A204.1 (cell line): ENCODE measurements around the gene ANG.

Experiments used
- FAIRE-seq: peaks from 2 replicates; lab custom pipeline; 2012; peaks lifted over from hg19 to GRCh38; lab: Jason Lieb, UNC

ANG gene

DNA sequence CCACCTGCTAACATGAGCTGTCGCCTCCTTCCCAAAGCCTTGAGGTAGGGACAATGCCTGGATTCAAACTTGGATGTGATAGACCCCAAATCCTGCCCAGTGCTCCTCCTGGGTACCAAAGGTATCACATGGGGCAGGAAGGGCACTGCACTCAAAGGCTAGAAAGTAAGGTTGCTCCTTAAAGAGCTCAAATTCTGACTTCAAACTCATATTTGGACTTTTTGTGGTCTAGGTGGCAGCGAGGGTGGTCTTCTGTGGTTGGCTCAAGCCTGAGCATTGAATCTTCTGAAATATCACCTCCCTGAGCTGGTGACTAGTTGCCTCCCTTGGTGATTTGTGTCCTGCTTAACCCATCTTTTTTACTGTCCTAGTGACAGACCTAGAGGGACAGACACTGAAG lies 12.5 kb upstream of the ANG start:
- FAIRE-seq = no peak

GRCh38 chr14:20679907-20680306 lies 8.7 kb upstream of the ANG start:
- FAIRE-seq = no peak

- no peak for FAIRE-seq
Measured at GRCh38 chr14:20680363-20680762, 8.2 kb upstream of the ANG start.

- no peak for FAIRE-seq
Measured at GRCh38 chr14:20680843-20681347, 7.7 kb upstream of the ANG start.

- no peak for FAIRE-seq
Measured at GRCh38 chr14:20681348-20682126, 7.0 kb upstream of the ANG start.

- no peak for FAIRE-seq
Measured at GRCh38 chr14:20682127-20682434, 6.5 kb upstream of the ANG start.

DNA sequence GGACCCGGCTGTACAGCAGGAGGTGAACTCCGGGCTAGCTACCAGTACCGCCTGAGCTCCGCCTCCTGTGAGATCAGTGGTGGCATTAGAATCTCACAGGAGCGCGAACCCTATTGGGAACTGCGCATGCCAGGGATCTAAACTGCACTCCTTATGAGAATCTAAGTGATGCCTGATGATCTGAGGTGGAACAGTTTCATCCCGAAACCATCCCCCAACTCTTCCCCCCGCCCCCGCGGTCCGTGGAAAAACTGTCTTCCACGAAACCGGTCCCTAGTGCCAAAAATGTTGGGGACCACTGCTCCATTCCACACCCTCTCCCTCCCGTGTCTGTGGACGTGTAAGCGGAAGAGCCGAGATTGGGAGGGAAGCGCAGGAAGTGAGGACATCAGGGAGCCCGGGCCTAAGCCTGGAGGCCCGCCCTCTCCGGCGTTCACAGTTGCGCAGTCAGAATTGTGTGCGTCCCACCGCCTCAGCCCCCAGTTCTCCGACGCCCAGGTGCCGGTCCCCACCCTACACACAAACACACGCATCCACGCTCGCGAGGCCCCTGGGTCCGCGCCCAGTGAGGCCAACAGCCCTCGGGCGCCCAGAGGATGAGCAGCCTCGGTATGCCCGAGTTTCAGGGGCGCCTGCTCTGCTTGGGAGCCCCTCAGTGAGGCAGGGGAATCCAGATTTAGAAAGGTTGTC lies 6.0 kb upstream of the ANG start:
- FAIRE-seq = no peak

DNA sequence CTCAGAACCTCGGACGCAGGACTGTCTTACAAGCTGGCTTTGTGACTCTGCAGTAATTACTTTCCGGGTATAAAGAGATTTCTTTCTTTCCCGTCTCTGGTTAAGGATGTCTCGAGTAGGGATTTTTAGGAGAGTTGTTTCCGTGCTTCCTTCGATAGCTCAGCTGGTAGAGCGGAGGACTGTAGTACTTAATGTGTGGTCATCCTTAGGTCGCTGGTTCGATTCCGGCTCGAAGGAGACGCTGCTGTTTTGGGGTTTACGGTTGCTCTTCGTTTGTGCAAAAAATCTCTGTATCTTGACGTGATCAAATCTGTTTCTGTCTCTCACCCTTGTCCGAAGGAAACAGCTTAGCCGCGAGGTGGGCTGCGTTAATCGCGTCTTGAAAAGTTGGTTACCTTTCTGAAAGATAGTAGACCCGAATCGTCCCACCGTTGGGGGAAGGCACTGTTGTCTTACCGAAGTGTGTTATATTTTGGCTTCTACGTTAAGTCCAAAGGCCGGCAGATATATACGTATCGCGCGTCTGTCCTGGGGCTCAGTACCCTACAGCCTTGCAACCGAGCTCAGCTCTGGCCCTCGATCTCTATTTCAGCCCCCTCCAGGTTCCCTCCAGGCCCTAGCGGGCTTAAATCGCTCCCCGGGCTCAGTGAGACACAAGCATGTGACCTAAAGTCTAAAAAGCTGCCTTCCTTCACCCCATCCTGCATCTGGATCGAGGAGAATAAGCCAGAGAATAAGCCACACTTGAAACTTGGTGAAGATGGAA lies 5.3 kb upstream of the ANG start:
- FAIRE-seq = no peak

GRCh38 chr14:20683891-20684661 lies 4.5 kb upstream of the ANG start, which contains the start of gene RNASE4:
Gene RNASE4, plus strand, starts transcription at chr14:20684560. Its CDS starts 14,812 bp downstream, at chr14:20699372.
- FAIRE-seq = no peak

DNA sequence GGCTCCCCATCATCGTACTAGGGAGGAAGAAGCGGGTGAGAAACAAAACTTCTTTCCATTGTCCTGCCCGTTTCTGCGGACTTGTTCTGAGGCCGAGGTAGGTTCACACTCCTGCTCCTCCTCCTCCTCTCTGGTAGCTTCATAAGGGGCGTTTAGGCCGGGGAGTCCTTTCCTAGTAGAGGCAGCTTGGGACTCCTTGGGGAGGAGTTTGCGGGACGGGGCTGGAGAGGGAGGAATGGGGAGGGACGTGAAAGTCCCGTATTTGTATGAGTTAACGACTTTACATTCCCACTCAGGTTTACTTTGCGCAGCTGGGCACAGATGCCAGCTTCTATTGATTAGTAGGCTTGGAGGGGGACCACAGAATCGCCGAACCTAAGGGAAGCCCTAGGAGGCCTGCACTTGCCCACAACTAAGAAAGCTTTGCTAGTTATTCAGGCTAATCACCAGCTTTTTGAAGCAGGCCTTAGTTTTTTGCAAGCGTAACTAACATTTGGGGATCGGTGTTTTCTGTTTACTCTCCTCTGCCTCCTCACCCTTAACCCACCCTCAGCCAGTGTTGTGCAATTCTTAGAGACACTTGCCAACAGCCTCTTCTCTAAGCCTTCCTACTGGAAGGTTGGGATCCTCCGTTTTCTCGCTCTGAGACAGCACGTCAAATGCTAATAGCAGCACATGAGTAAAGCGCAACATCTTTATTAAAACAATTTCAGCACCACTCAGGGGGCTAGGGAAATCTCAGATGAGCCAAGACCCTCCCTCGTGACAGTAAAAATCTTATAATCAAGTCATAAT lies 3.7 kb upstream of the ANG start:
- no peak for FAIRE-seq

DNA sequence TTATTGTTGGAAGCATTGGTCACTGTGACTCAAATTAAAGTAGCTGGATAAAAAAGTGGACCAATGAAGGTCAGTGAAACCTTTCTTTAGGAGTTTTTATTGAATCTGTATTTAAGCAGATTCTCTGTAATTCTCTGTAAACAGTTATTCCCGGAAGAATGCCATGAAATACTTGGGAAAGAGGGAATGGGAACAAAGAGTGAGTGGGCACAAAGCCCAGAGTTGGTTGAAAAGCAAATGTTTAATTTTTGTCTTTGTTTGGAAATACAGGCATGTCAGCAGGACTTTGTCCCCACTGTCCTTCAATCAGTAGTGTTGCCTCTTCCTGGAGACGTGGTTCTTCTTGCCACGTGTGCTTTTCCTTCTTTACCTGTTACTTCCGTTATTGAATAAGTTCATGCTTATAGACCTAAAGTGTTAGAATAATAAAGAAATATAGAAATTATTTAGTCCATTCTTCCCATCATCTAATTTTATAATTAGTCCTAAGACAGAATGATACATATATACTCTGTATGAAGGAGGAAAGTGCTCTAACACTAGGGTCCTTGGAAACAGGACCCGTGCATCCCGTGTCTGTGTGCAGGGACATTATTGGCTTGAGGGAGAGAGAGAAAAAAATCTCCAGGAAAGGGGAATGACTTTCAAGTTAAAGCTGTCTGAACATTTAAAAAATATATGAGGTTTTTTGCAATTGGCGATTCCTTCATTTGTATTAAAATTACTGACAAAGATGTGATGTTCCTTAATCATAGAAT lies 2.0 kb upstream of the ANG start:
- no peak for FAIRE-seq

DNA sequence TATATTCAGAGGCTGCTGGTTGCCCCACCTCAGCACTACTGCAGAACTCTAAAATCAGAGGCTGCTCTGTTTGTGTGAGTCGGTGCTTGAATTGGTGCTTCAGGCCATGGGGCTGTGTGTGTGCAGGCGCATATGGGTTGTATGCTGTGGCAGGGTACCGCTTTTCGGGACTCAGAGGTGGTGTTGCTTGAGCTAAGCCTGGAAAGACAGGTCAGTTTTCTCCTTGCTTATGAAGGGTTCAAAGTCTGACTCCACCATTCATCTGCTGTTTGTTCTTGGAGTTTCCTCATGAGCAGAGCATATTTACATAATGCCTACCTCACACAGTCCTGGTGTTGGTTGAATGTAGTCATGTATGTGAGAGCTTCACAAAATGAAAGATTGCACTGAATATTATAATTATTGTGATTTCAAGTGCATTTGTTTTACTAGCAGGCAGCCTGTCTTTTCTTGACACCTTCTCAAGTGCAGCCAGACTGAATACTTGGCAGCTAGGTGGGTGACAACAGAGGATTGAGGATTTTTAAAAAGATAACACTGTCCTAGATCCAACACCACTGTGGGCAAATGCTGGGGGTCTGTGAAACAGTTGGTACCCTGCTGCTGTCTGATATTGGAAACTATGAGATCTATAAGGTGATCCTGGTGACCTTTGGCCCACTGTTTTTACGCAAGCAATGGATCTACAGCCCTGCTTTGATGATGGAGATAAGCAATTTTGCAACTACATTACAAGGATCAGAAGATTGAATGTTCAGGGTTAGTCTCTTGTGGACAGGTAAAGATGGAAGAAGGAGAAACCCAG lies 1.0 kb upstream of the ANG start:
- no peak for FAIRE-seq

- FAIRE-seq = peak; percentile 95
Measured at GRCh38 chr14:20690848-20691640, 2.5 kb downstream of the ANG start.

DNA sequence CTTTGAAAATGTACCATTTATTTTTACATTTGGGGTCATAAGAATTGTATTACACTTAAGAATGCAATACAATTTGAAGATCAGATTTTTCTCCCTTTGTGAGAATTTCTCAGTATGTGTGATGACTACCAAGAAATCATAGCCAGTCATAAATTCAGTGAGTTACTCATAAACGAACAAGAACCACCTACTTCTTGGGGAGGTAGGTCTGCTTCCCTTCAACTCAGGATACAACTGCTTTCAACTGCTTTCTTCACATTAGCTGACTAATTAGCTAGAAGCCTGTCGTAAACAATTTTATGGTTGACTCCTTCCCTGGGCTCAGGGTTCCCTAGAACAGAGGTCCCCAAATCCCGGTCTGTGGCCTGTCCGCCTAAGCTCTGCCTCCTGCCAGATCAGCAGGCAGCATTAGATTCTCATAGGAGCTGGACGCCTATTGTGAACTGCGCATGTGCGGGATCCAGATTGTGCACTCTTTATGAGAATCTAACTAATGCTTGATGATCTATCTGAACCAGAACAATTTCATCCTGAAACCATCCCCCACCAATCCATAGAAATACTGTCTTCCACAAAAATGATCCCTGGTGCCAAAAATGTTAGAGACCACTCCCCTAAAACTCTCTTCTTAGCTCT lies 3.7 kb downstream of the ANG start:
- FAIRE-seq = no peak

GRCh38 chr14:20696764-20697163 lies 8.2 kb downstream of the ANG start:
- no peak for FAIRE-seq

DNA sequence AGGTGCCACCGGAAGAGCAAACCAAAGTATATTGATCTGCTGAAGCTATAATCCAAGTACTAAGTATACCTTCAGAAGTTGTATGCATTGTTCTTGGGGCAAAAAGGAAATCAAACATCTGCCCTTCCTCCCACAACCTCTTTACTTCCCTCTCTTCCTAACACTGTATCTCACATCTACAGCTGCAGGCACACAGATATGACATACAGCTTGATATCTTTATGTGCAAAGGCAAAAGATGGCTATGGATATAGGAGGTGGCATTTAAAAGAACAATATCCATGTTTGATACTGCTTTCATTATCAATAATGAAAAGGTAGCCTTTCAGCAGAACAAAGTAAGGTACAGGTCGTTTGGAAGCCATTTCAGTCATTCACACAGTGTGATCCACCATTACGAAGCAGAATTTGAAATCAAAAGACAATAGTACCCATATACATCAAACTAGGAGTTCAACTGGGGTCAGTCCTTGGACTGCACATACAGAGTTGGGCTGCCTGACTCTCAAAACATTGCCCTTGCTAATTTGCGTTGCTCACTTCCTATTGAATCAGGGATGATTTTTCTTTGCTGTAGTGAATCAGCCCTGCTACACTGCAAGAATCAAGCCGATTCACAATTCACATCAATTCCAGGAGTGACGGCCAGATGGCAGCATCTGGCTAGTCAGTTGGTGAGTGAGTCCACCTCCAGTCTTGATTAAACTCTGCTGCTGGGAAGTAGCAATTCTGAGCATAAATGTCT lies 8.9 kb downstream of the ANG start:
- peak; percentile 35 for FAIRE-seq

DNA sequence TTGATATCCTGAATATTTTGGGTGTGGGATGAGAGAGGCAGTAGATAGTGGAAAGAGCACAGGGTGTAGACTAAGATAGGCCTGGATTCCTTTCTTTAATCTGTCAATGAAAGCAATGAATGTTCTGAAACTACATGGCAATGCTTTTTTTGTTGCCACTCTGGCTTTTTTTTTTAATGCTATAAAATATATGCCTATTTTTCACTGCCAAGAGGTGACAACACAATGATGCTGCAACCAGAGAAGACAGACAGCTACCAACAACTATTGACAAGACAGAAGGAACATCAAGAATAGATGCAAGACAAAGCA lies 9.4 kb downstream of the ANG start:
- FAIRE-seq = no peak

- FAIRE-seq = no peak
Measured at GRCh38 chr14:20698934-20699333, 10.4 kb downstream of the ANG start.
